MM.1S (cell line): ENCODE measurements around the gene C1orf116.

Experiments
- EZH2 ChIP-seq: fragments of 300-600 bp; sonication (generic); optimal IDR thresholded peaks from 2 replicates; pipeline ENCODE3; 2017; ENCODE audit warnings: low read depth, mild to moderate bottlenecking, antibody characterized with exemption, low read length, mixed read lengths
- TF ChIP-seq, protein P1 (sequence below): fragments of 300-600 bp; sonication (generic); IDR thresholded peaks from 2 replicates; pipeline ENCODE4 v1.5.1; 2016; ENCODE audit warnings: antibody characterized with exemption, low read length, mixed read lengths

DNA sequence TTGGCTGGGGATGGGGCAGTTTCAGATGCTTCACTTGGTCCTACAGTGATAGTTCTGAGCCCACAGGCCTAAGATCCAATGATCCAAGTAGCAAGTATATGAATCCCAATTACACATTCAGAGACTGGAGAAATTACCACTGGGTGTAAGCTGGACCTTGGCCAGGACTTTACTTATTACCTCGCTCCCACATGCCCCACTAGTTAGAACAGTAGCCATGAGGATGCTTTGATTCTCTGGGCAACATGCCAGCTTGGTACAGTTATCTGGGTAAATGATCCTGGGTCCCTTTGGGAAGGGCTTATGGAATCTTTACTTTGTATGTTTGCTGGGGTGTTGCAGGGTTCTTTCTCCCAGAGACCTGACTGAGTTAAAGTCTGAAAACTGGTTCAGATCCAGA lies 57.2 kb downstream of the C1orf116 start:
- TF ChIP-seq, protein P1, sequence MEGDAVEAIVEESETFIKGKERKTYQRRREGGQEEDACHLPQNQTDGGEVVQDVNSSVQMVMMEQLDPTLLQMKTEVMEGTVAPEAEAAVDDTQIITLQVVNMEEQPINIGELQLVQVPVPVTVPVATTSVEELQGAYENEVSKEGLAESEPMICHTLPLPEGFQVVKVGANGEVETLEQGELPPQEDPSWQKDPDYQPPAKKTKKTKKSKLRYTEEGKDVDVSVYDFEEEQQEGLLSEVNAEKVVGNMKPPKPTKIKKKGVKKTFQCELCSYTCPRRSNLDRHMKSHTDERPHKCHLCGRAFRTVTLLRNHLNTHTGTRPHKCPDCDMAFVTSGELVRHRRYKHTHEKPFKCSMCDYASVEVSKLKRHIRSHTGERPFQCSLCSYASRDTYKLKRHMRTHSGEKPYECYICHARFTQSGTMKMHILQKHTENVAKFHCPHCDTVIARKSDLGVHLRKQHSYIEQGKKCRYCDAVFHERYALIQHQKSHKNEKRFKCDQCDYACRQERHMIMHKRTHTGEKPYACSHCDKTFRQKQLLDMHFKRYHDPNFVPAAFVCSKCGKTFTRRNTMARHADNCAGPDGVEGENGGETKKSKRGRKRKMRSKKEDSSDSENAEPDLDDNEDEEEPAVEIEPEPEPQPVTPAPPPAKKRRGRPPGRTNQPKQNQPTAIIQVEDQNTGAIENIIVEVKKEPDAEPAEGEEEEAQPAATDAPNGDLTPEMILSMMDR = no peak
- no peak for TF ChIP-seq EZH2
